ENCODE data around the gene GPR37.

The GPR37 gene

DNA sequence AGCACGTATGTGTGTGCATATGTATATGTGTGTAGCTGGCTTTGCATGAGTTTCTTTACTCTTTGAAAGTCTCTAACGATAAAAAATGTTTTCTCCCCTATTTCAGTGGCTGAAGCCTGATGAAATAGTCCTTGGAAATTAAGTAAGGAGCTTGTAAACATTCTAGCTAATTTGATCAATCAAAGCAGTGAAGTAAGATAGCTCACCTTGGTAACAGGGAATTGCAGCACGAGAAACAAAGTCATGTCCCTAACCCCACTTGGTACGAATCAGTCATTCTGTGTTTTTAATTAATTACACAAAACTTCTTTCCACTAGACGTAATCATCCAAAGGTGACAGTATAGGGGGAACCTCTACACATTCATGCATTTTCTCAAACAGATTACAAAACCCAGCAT, 41.5 kb downstream of the GPR37 start:
- no peak for DNase-seq

DNA sequence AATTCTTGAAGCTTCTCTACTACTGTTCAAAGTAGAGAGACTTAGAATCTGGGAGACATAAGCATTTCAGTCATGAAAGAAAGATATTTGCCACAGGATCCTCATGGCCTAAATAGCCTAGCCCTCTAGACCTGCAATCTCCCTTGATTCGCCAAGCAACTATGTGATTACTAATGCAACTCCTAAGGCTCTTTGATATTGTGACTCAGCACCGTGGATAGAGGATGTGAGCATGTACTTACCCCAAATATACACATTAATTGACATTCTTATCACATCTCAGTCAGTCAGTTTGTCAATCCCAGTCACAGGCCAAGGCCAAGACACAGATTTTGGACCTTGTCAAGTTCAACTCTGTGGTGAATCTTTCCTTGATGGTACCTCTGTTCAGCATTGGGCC, 42.6 kb downstream of the GPR37 start:
- no peak for DNase-seq

DNA sequence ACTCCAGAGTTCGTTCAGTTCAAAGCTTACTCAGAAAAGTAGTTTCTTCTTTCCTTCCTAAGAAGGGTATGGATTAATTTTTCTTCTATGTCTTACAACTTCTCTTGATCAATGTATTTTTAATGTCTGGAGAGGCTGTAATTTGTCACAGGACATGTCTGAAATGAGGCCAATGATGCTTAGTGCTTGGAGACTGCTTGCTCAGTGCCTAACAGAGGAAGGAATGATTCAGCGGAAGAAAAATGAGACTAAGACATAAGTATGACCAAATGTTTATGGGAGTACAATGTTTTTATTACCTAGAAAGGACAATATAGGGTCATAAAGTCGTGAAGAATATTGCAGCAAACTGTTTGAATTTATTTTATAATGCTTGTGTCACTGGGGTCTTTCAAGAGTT, 43.3 kb downstream of the GPR37 start:
- DNase-seq = no peak

DNA sequence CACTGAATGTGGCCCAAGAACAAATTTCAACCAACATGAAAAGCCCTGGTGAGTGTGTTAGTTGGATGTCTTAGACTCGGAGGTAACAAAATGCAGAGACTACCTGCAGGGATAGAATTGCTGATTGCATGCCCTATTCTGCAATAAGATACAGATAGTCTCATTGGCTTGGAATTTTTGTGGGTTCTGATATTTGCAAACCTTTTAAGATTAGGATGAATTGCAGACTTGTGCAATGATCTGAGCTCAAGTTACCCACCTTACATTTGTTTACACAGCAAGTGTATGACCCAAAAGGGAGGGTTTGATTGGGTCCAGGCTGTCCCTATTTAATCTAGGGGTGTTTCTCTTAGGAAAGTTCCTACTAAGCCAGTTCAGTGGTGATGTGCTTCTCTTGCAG, 45.4 kb downstream of the GPR37 start:
- DNase-seq = no peak

DNA sequence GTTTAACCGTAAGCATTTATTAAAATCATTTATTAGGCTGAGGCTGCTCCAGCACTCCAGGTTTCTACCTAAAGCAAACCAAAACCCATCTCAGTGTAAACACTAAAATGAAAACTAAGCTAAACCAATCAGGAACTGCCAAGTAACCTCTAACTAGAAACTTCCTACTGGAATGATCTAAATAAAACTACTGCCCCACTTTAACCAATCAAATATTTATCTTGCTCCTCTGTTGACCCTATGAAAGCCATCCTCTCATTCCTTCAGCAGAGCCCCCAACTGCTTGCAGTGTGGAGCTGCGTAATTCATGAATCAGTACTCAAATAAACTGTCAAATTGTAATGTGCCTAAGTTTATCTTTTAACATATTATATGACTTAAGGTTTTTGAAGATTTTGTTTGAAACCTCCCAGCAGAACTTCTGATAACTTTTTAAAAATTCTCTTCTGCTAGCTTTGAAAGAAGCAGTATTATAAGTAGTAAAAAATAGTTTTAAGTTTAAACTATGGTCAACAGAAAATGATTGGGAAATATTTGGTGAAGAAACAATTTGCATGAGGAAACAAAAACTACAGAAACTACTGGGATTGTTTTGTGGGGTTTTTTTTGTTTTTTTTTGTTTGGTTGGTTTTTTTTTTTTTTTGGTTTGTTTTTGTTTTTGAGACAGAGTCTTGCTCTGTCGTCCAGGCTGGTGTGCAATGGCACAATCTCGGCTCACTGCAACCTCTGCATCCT, 47.4 kb downstream of the GPR37 start:
- no peak for DNase-seq

DNA sequence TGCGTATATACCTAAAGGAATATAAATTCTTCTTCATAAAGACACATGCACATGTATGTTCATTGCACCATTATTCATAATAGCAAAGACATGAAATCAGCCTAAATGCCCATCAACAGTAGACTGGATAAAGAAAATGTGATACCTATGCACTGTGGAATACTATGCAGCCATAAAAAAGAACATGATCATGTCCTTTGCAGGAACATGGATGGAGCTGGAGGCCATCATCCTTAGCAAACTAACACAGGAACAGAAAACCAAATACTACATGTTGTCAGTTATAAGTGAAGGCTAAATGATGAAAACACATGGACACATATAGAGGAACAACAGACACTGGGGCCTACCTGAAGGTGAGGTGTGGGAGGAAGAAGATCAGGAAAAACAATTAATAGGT, 48.7 kb downstream of the GPR37 start:
- no peak for DNase-seq

DNA sequence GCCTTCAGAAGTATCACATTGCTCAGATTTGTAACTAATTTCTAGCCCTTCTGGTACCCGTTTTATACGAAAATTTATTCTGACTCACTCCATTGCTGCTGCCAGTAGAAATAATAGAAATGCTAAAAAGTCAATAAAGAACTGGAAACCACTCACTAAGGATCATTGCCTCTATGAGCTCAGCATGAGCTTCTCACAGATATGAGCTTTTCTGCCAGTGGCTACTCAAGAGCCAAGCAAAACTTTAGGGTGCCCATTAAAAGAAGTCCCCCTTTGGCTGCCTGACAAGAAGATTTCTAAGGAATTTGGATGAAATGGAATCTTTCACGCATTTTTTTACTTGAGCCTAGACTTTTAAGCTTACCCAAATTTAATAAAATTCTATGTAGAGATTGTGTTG, 52.5 kb downstream of the GPR37 start:
- no peak for DNase-seq

DNA sequence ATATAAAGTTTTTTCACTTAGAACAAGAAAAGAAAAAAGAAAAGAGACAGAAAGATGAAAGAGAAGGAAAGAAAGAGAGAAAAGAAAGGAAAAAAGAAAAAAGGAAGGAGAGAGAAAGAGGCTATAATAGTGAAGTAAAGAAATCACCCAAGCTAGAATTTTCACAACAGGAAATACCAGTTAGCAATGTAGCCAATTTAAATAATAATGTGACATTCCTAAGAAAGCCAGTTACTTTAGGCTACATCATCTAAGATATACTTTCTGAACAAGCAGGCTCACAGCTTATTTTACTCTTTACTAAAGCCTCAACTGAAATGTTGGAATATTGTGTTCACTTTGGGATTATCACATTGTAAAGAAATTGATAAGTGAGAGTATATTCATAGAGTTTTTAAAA, 53.6 kb downstream of the GPR37 start:
- DNase-seq = no peak

DNA sequence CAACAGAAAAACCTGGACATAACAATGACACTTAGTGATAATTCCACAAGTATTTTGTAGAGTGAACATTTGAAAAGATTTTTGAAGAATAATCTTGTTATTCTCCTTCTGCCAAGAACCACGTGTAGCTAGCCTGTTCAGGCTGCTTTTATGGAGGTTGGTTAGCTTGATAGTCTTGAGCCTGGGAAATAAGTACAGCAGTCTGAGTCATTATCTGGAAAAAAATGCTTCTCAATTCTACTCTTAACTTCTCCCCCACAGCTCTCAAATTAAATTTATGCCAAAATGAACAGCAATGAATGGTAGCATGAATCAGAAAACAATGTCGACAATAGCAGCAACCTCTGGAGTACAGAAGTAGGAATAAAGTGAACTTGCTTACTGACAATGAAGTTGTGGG, 63.2 kb downstream of the GPR37 start:
- no peak for DNase-seq

DNA sequence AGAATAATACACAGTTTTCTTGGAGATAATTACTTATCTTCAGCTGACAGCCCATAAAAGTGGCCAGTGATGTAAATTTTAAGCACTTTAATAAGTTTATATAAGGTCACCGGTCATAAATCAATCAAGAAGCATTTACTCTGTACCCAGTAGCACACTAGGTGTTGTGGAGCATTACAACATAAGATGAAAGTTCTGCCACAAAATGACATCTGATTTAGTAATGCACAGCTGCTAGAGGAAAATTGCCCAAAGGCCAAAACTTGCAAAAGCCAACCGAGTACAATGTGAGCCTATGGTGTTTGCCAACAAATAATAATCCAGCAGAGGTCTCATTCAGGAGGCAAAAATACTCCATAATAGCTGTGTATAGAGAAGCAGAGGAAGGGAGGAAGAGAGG, 63.6 kb downstream of the GPR37 start:
- no peak for DNase-seq

DNA sequence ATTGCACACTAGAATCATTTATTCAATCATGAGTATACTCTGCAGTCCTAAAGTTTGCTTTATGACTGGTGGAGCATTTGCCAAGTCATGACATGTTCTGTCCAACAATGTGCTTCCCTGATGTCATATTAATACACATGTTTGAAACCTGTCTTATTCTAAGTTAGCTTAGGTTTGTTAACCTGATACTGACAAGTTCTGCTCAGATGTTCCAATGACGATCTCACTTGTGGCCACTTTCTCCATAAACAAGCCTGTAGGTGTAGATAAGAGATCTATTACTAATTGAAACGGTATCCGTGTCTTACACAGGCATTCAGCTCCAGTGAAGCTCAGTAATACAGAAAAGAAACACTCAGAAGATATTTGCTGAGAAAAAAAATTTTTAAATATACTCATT, 64.9 kb downstream of the GPR37 start:
- DNase-seq = no peak

DNA sequence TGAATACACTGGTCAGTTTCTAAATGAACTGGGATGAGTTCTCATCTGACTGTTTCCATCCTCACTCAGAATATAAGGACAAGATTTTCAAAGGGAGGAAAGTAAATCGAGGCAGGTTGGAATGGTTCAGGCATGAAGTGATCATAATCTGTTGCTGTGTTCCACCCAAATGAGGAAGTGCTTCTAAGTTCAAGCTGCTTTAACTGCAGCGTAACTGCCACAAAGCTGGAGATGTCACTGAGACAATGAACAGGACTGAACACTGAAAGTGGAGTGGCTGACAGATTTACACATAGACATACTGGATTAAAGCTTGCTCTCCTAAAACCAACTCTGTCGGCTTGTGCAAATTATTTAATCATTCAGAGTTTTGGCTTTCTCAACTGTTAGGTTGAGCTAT, 66.6 kb downstream of the GPR37 start:
- DNase-seq = no peak

DNA sequence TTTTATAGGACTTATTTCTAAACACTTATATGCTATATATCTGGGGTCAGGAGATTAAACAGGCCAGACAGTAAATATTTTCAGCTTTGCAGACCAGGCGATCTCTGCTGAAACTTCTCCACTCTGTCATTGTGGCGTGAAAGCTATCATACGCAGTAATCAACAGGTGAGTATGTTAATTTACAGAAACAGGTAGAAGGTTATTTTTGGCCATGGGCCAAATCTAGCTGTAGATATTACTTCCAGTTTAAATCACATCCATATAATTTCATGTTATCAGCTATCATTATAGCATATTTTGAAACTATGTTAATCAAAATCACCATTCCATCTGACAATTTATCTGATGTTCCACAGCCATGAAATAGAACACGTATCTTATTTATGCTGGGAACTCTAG, 67.8 kb downstream of the GPR37 start:
- DNase-seq = no peak
